H1 (cell line): ENCODE measurements around the gene ZNF610.

Experiments used
- EP300 ChIP-seq, 2 experiments: IDR thresholded peaks; 1 replicate in 1 of 2; 2 replicates in 1 of 2; pipeline ENCODE4 v1.6.1; 2011 to 2012; ENCODE audit warnings: low read depth in 2 of 2, low read length in 2 of 2, mild to moderate bottlenecking in 2 of 2, borderline replicate concordance in 1 of 2, inconsistent platforms in 1 of 2, moderate library complexity in 1 of 2
- EZH2 ChIP-seq: fragments of 200-600 bp; sonication (generic); IDR thresholded peaks from 2 replicates; pipeline ENCODE4 v1.7.1; 2012; ENCODE audit warnings: low read depth, mild to moderate bottlenecking, moderate library complexity, low read length, inconsistent platforms; ENCODE audit not compliant: severe bottlenecking
- JUND ChIP-seq: IDR thresholded peaks from 2 replicates; pipeline ENCODE4 v1.6.1; 2011; ENCODE audit warnings: mild to moderate bottlenecking, improper control_type of control experiment, low read length
- POLR2A ChIP-seq, 2 experiments: IDR thresholded peaks; 1 replicate in 1 of 2; 2 replicates in 1 of 2; pipeline ENCODE4 v1.6.1; 2011; ENCODE audit warnings: low read depth in 2 of 2, low read length in 2 of 2, mild to moderate bottlenecking in 2 of 2; ENCODE audit errors: control extremely low read depth in 1 of 2
- SRF ChIP-seq: IDR thresholded peaks from 2 replicates; pipeline ENCODE4 v1.6.1; 2011; ENCODE audit warnings: mild to moderate bottlenecking, low read depth, low read length, moderate library complexity
- USF2 ChIP-seq: IDR thresholded peaks from 2 replicates; pipeline ENCODE4 v1.6.1; 2011; ENCODE audit warnings: low read length, improper control_type of control experiment
- TF ChIP-seq, protein P1 (sequence below), 3 experiments: IDR thresholded peaks; 1 replicate in 2 of 3; 2 replicates in 1 of 3; pipeline versions ENCODE4 v1.5.1 to v1.6.1; 2011; ENCODE audit warnings: low read length in 3 of 3, mild to moderate bottlenecking in 3 of 3, inconsistent platforms in 2 of 3, low read depth in 1 of 3, moderate library complexity in 1 of 3; ENCODE audit not compliant: insufficient read depth in 1 of 3; ENCODE audit errors: control extremely low read depth in 1 of 3

GRCh38 chr19:52291781-52292180 is 44.3 kb upstream of the ZNF610 start:
- TF ChIP-seq POLR2A (IDR thresholded peaks at IDR 0.05; ENCODE audit: control extremely low read depth in 1 of 2, low read depth in 2 of 2, low read length in 2 of 2), result no peak; a peak in 1 of 3 replicates
- no peak for TF ChIP-seq EP300 (IDR thresholded peaks at IDR 0.05; ENCODE audit: borderline replicate concordance in 1 of 2, low read depth in 2 of 2, low read length in 2 of 2)
- TF ChIP-seq, protein P1, sequence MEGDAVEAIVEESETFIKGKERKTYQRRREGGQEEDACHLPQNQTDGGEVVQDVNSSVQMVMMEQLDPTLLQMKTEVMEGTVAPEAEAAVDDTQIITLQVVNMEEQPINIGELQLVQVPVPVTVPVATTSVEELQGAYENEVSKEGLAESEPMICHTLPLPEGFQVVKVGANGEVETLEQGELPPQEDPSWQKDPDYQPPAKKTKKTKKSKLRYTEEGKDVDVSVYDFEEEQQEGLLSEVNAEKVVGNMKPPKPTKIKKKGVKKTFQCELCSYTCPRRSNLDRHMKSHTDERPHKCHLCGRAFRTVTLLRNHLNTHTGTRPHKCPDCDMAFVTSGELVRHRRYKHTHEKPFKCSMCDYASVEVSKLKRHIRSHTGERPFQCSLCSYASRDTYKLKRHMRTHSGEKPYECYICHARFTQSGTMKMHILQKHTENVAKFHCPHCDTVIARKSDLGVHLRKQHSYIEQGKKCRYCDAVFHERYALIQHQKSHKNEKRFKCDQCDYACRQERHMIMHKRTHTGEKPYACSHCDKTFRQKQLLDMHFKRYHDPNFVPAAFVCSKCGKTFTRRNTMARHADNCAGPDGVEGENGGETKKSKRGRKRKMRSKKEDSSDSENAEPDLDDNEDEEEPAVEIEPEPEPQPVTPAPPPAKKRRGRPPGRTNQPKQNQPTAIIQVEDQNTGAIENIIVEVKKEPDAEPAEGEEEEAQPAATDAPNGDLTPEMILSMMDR (IDR thresholded peaks at IDR 0.05; ENCODE audit: control extremely low read depth in 1 of 3, insufficient read depth in 1 of 3, low read depth in 1 of 3, low read length in 3 of 3), result no peak
- no peak for TF ChIP-seq JUND
- no peak for TF ChIP-seq EZH2
- no peak for TF ChIP-seq SRF
- TF ChIP-seq USF2, result no peak
